ENCODE data around the gene MARVELD2.
"Not testable (repeated sequence)": the region's sequence is repeated elsewhere in the genome, so short reads cannot be mapped to it uniquely, and the experiment has no call there.

Gene MARVELD2

DNA sequence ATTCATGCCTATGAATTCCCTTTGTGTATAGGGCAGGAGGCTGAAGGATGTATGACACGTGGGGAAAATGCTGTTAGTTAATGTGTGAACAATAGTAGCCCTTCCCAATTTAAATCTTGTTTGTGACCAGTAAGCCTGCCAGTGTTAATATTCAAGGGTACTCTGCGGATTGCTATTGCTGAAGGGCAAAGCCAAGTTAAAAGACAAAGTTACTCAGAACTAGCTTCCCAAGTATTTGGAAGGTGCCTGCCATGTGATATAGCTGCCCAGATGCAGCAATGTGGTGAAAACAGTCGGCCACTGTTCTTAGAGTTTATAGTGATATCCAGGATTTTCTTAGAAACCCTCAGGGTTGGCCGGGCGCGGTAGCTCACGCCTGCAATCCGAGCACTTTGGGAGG, 34.6 kb downstream of the MARVELD2 start:
- no peak for DNase-seq (ENCODE audit: low read depth)

GRCh38 chr5:69450116-69450515, 35.2 kb downstream of the MARVELD2 start:
- no peak for DNase-seq (ENCODE audit: low read depth)

DNA sequence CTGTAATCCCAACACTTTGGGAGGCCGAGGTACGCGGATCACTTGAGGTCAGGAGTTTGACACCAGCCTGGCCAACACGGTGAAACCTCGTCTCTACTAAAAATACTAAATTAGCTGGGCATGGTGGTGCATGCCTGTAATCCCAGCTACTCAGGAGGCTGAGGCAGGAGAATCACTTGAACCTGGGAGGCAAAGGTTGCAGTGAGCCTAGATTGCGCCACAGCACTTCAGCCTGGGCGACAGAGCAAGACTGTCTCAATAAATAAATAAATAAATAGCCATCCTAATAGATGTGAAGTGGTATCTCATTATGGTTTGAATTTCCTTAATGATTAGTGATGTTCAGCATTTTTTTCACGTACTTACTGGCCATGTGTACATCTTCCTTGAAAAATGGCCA, 35.6 kb downstream of the MARVELD2 start:
- not testable (repeated sequence) for DNase-seq (ENCODE audit: low read depth)

- no peak for DNase-seq (ENCODE audit: low read depth)
Observed at GRCh38 chr5:69451941-69452647, 37.2 kb downstream of the MARVELD2 start.

DNA sequence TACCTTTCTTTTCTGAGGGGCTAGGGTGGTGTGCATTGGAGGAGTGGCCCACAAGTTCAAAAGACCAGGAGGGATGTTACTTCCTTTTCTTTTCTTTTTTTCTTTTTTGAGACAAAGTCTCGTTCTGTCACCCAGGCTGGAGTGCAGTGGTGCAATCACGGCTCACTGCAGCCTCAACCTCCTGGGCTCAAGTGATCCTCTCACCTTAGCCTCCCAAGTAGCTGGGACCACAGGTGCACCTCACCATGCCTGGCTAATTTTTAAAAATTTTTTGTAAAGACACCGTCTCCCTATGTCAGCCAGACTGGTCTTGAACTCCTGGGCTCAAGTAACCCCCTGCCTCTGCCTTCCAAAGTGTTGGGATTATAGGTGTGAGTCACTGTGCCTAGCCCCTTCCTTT, 38.6 kb downstream of the MARVELD2 start:
- not testable (repeated sequence) for DNase-seq (ENCODE audit: low read depth)

DNA sequence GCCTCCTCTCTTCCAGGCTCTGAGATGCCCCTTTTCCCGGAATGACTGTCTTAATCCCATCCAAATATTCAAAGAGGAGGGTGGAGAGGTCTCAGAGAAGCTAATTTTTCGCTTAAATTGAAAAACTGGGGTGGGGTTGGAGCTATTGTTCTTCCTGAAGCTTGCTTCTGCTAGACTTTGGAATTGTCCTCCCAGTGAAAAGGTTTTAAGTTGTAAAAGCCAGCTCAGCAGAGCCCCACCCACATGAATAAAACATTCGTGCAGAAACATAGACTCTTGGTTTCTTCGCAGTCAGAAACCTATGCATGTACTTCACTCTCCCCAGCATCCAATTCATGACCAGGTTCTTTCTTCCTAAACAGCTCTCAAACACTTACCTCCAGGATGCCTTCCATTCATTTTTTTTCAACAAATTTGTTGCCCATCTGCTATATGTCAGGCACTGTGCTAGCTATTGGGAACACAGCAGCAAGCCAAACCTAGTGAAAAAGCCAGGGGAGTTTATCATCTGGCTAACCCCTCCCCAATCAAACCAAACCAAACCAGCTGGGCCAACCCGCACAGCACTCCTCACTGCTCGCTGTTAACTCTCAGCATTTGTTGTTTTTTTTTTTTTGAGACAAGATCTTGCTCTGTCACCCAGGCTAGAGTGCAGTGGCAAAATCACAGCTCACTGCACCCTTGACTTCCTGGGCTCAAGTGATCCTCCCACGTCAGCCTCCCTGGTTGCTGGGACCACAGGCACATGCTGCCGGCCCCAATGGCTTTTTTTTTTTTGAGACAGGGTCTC, 39.7 kb downstream of the MARVELD2 start:
- no peak for DNase-seq (ENCODE audit: low read depth)

DNA sequence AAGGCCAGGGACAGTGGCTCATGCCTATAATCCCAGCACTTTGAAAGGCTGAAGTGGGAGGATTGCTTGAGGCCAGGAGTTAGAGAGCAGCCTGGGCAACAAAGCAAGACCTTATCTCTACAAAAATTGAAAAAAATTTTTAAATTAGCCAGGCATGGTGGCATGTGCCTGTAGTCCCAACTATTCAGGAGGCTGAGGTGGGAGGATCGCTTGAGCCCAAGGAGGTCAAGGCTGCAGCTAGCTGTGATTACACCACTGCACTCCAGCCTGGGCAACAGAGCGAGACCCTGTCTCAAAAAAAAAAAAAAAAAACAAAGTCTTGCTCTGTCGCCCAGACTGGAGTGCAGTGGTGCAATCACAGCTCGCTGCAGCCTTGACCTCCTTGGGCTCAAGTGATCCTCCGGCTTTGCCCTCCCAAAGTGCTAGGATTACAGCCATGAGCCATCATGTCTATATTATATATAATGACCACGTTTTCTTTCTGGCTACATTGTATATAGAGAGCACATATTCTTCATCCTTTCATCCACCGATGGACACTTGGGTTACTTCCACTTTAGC, 40.6 kb downstream of the MARVELD2 start:
- DNase-seq (ENCODE audit: low read depth) = not testable (repeated sequence)

GRCh38 chr5:69462170-69462569, 47.3 kb downstream of the MARVELD2 start:
- no peak for DNase-seq (ENCODE audit: low read depth)

GRCh38 chr5:69466375-69466774, 51.5 kb downstream of the MARVELD2 start:
- not testable (repeated sequence) for DNase-seq (ENCODE audit: low read depth)

DNA sequence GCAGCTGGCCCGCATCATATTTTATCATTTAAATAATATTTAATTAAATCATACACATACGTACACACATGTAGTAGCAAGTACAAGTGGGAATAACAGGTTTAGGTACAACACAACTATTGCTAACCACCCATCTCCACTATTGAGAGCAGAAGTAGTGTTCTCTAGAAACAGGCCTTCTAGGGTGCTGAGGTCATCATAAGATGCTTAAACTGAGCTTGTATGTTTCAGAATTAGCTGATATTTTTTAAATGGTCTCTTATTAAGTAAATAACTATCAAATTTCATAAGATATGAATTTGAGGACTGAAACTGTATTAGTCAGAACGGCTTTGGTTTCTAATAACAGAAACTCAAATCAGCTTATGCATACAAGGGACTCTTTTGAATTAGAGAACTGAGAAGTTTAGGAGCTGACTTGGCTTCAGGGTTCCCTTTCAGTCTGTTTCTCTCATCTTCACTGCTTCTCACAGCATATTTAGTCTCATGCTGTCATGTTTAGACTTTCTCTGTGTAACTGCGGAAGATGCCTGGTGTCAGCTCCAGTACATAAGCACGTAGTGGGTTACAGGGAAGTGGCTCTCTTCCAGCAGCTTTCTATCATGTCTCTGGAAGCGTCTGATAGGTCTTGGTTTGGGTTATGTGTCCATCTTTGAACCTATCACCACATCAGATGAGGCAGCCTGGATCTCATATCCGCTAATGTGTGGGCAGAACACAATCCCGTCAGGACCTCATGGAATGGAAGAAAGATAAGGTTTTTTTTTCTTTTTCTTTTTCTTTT, 52.7 kb downstream of the MARVELD2 start:
- no peak for DNase-seq (ENCODE audit: low read depth)

DNA sequence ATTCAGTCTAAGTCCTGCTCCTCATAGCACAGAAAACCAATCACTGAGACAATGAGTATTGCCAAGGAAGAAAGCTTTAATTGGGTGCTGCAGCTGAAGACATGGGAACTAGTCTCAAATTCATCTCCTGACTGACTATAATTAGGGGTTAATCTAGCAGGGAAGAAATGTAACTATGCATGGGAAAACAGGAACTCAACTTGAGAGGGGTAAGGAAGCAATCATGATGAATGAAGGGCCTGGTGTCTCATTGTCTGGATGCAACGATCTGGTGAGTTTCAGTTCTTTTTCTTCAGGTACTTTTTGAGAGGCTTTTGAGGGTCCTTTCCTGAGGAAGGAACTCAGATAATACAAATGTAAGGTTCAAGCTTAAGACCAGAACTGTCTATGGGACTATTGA, 53.7 kb downstream of the MARVELD2 start:
- no peak for DNase-seq (ENCODE audit: low read depth)

GRCh38 chr5:69471516-69471915, 56.6 kb downstream of the MARVELD2 start:
- DNase-seq (ENCODE audit: low read depth) = not testable (repeated sequence)

DNA sequence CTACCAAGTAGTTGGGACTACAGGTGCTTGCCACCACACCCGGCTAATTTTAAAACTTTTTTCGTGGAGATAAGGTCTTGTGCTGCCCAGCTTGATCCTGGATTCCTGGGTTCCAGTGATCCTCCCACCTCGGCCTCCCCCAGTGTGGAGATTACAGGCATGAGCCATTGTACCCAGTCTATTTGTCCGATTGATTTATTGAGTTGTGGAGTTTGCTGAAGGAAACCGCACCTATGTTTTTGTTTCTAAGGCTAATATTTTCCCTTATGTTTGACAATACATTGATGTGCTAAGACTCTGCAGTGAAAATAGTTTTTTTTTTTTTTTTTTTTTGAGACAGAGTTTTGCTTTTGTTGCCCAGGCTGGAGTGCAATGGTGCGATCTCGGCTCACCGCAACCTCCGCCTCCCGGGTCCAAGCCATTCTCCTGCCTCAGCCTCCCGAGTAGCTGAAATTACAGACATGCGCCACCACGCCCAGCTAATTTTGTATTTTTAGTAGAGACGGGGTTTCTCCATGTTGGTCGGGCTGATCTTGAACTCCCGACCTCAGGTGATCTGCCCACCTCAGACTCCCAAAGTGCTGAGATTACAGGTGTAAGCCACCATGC, 57.7 kb downstream of the MARVELD2 start:
- DNase-seq (ENCODE audit: low read depth) = not testable (repeated sequence)

- DNase-seq (ENCODE audit: low read depth) = no peak
Observed at GRCh38 chr5:69477170-69477569, 62.3 kb downstream of the MARVELD2 start.

DNA sequence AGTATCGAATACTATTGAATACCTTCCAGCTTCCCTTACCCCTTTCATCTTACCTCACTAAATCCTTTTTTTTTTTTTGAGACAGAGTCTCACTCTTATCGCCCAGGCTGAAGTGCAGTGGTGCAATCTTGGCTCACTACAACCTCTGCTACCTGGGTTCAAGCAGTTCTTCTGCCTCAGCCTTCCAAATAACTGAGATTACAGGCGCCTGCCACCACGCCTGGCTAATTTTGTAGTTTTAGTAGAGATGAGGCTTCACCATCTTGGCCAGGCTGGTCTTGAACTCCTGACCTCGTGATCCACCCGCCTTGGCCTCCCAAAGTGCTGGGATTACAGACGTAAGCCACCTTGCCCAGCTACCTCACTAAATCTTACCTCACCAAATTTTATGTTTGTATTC, 63.4 kb downstream of the MARVELD2 start:
- DNase-seq (ENCODE audit: low read depth) = not testable (repeated sequence)

DNA sequence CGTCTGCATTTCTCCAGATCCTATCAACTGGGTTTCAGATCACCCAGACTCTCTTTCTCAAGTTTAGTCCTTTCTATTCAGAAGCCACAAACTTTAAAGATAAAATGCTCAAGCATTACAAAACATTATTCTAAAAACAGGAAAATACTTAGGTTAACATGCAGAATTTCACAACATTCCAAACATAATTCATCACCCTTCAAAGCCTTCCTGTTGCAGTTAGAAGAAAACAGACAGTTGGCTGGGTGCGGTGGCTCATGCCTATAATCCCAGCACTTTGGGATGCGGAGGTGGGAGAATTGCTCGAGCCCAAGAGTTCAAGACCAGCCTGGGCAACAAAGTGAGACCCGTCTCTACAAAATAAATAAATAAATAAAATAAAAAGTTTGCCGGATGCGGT, 70.0 kb downstream of the MARVELD2 start:
- no peak for DNase-seq (ENCODE audit: low read depth)

- DNase-seq (ENCODE audit: low read depth) = no peak
Observed at GRCh38 chr5:69485471-69485870, 70.6 kb downstream of the MARVELD2 start.

- DNase-seq (ENCODE audit: low read depth) = no peak
Observed at GRCh38 chr5:69489246-69489645, 74.3 kb downstream of the MARVELD2 start.

- no peak for DNase-seq (ENCODE audit: low read depth)
Observed at GRCh38 chr5:69491027-69491426, 76.1 kb downstream of the MARVELD2 start.

GRCh38 chr5:69491838-69492390, 77.0 kb downstream of the MARVELD2 start:
- DNase-seq (ENCODE audit: low read depth) = no peak

- no peak for DNase-seq (ENCODE audit: low read depth)
Observed at GRCh38 chr5:69492391-69492922, 77.5 kb downstream of the MARVELD2 start, which contains the start of gene OCLN. Gene OCLN (plus strand): TSS chr5:69492790. CDS start chr5:69504245, 11,455 bp downstream.

Data from activated T-cell treated with anti-CD3 and anti-CD28 coated beads for 1 hour (primary cell).